ENCODE measurements around the gene TBXAS1. TPM values are rescaled to one million over a fixed set of nuclear protein-coding genes. Genes with fewer than 3 reads are reported as not detected.

The TBXAS1 gene
- total and polyA plus RNA-seq, 2 of the 8 experiments (the other 6 are each of a cell fraction or from before 2014, with no cell fraction given): 0.86 to 2.1 TPM

DNA sequence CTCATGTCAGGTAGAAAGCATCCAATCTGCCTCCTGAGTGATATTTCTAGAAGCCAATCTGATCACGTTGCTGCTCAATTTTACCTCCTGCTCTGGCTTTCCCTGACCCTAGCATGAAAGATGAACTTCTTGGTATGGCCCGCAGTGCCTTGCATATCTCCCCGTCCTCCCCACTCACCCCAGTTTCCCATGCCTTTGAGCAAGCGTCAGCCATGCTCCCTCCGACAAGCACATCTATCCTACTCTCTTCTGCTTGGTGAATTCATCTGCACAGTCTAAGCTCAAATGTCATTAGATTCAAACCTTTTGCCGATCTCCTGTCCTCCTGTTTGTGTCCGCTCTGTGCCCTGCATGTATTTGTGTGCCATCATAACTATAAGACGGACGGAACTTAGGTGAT is 6.2 kb upstream of the TBXAS1 start:
- Histone ChIP-seq H2BK15ac (ENCODE audit: low read length) (no peak overlapping the region), H3K79me2 (ENCODE audit: control insufficient read depth in 1 of 2, insufficient read depth in 2 of 2, low read length in 2 of 2) (no peaks in the 10 kb centered on the region), H3K79me1 (ENCODE audit: low read depth, low read length) (no peaks in the 10 kb centered on the region), H3K4ac (replicated peaks; ENCODE audit: insufficient read length, low read depth, low read length) (no peak overlapping the region), H2AFZ (ENCODE audit: low read length) (no peak overlapping the region), H3K14ac (ENCODE audit: insufficient read length) (no peak overlapping the region), H3K9me3 (ENCODE audit: insufficient read depth in 2 of 2, low read depth in 1 of 2, low read length in 1 of 2) (no peaks in the 10 kb centered on the region), H3K4me1 (replicated peaks in 1 of 4; ENCODE audit: control insufficient read depth in 3 of 4, insufficient read depth in 4 of 4, low read length in 3 of 4) (no peaks in the 10 kb centered on the region), H4K91ac (replicated peaks; ENCODE audit: insufficient read length, low read length) (no peak overlapping the region), H3K27ac (ENCODE audit: low read depth, low read length) (no peak overlapping the region), H3K4me3 (ENCODE audit: extremely low read depth in 1 of 4, insufficient read depth in 2 of 4, low read depth in 3 of 4, low read length in 4 of 4) (no peak overlapping the region), H2AK5ac (ENCODE audit: low read depth, low read length) (no peak overlapping the region), H3K18ac (ENCODE audit: extremely low read depth, low read length) (no peak overlapping the region), H3K36me3 (ENCODE audit: control insufficient read depth in 2 of 4, insufficient read depth in 4 of 4, low read length in 3 of 4) (no peaks in the 10 kb centered on the region), H3K27me3 (replicated peaks in 1 of 4; ENCODE audit: control insufficient read depth in 3 of 4, extremely low read depth in 1 of 4, insufficient read depth in 3 of 4, low read length in 3 of 4) (no peaks in the 10 kb centered on the region), H3K9ac (replicated peaks in 1 of 4; ENCODE audit: extremely low read depth in 1 of 4, low read depth in 3 of 4, low read length in 3 of 4) (no peak overlapping the region), H2BK12ac (ENCODE audit: low read depth, low read length) (no peak overlapping the region), H2BK5ac (ENCODE audit: low read depth, low read length) (no peak overlapping the region), H4K20me1 (replicated peaks in 1 of 2; ENCODE audit: control insufficient read depth in 1 of 2, insufficient read depth in 2 of 2, low read length in 2 of 2) (no peaks in the 10 kb centered on the region), H3K56ac (replicated peaks; ENCODE audit: insufficient read length, low read depth, low read length) (no peak overlapping the region), H2BK20ac (ENCODE audit: low read length) (no peak overlapping the region), H3K23me2 (ENCODE audit: low read depth, low read length) (peaks cover 3% of the 10 kb centered on the region; the same call in 1 of the 2 replicates), H3K4me2 (ENCODE audit: insufficient read depth in 1 of 2, low read depth in 2 of 2, low read length in 2 of 2) (no peak overlapping the region), H4K5ac (ENCODE audit: insufficient read length, low read depth, low read length) (no peak overlapping the region), H3K23ac (ENCODE audit: insufficient read length) (no peak overlapping the region), H2BK120ac (replicated peaks; ENCODE audit: low read depth, low read length) (no peak overlapping the region), H4K8ac (ENCODE audit: extremely low read depth, insufficient read depth, low read length) (no peak overlapping the region)
- ChIA-PET POLR2A (ENCODE audit: partially characterized antibody) (no interaction called here), CTCF (ENCODE audit: partially characterized antibody) (interaction anchor here (0.8 to 1.8 kb wide), 11 partner anchors 9 to 221 kb away, joined by 3 to 6 read pairs (median 4); no protein-coding TSS in a partner anchor)
- TF ChIP-seq, protein P1, sequence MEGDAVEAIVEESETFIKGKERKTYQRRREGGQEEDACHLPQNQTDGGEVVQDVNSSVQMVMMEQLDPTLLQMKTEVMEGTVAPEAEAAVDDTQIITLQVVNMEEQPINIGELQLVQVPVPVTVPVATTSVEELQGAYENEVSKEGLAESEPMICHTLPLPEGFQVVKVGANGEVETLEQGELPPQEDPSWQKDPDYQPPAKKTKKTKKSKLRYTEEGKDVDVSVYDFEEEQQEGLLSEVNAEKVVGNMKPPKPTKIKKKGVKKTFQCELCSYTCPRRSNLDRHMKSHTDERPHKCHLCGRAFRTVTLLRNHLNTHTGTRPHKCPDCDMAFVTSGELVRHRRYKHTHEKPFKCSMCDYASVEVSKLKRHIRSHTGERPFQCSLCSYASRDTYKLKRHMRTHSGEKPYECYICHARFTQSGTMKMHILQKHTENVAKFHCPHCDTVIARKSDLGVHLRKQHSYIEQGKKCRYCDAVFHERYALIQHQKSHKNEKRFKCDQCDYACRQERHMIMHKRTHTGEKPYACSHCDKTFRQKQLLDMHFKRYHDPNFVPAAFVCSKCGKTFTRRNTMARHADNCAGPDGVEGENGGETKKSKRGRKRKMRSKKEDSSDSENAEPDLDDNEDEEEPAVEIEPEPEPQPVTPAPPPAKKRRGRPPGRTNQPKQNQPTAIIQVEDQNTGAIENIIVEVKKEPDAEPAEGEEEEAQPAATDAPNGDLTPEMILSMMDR (IDR thresholded peaks at IDR 0.05; ENCODE audit: control extremely low read depth in 1 of 3, insufficient read depth in 1 of 3, low read depth in 1 of 3, low read length in 3 of 3): no peak
- no peak for TF ChIP-seq GABPA (IDR thresholded peaks at IDR 0.05; ENCODE audit: borderline replicate concordance, insufficient read depth, low read length)
- TF ChIP-seq ASH2L (IDR thresholded peaks at IDR 0.05; ENCODE audit: low read length): no peak
- no peak for TF ChIP-seq ZNF274 (IDR thresholded peaks at IDR 0.05; ENCODE audit: borderline replicate concordance, extremely low read depth, low read length)
- no peak for TF ChIP-seq TAF7 (optimal IDR thresholded peaks at IDR 0.05; ENCODE audit: borderline replicate concordance, low read depth, low read length)
- FAIRE-seq (no peak), DNase-seq (ENCODE audit: low read depth in 1 of 2, low spot score in 2 of 2) (no peak)
- 88% methylated on average over 9 of the region's 9 CpGs; no CpG with 5 or more reads in 1 of the 2 experiments for WGBS, 2 experiments (ENCODE audit: extremely low coverage in 1 of 2, insufficient coverage in 1 of 2, insufficient read length in 1 of 2, insufficient replicate concordance in 2 of 2, low coverage in 1 of 2, low lambda C conversion rate in 2 of 2, missing lambda C conversion rate in 1 of 2)

Measured in H1 (cell line).